Upper lobe of left lung (tissue), 4 donors: ENCODE measurements around the gene P4HA3.

Experiments used
- CTCF ChIP-seq, 6 experiments: fragments of 450-650 bp in 4 of 6; fragments of 200-600 bp in 2 of 6; sonication (generic) in 2 of 6; IDR thresholded peaks; one replicate each; pipeline ENCODE4 v1.5.1; 2016 to 2019; ENCODE audit warnings: antibody characterized with exemption in 6 of 6
- POLR2A ChIP-seq, 4 donors: fragments of 450-650 bp; IDR thresholded peaks; one replicate each; pipeline ENCODE4 v1.5.1; 2016 to 2017; ENCODE audit warnings: antibody characterized with exemption in 4 of 4, mild to moderate bottlenecking in 2 of 4
- POLR2AphosphoS5 ChIP-seq, 2 donors: sonication (generic); formaldehyde crosslinking; IDR thresholded peaks; one replicate each; pipeline ENCODE4 v1.5.1; 2017; ENCODE audit warnings: antibody characterized with exemption in 2 of 2

- TF ChIP-seq CTCF (IDR thresholded peaks at IDR 0.05) (no peak), POLR2A (IDR thresholded peaks at IDR 0.05) (no peak), POLR2AphosphoS5 (IDR thresholded peaks at IDR 0.05) (no peak)
Observed at GRCh38 chr11:74221816-74222215, 89.6 kb downstream of the P4HA3 start.
